ENCODE measurements around the gene FBXO38.

- TF ChIP-seq CTCF (IDR thresholded peaks at IDR 0.05) (no peak), REST (IDR thresholded peaks at IDR 0.05; ENCODE audit: insufficient read depth in 1 of 2, low read depth in 2 of 2, low read length in 1 of 2) (no peak), POLR2AphosphoS5 (IDR thresholded peaks at IDR 0.05; ENCODE audit: low read depth, low read length) (no peak)
Observed at GRCh38 chr5:148428848-148429247, 45.1 kb downstream of the FBXO38 start.

Data from Panc1 (cell line).